ENCODE results near the gene TGFB3.

GRCh38 chr14:75987201-75987970 lies 5.6 kb upstream of the TGFB3 start:
- TF ChIP-seq SMARCA5 (IDR thresholded peaks at IDR 0.05) (no peak), ZNF780A (CRISPR knock-in tag; IDR thresholded peaks at IDR 0.05) (no peak), RAD21 (CRISPR knock-in tag; conservative IDR thresholded peaks at IDR 0.05 in 1 of 2, IDR thresholded peaks at IDR 0.05 in 1 of 2) (no peak), ZNF121 (CRISPR knock-in tag; conservative IDR thresholded peaks at IDR 0.05) (no peak), CLOCK (CRISPR knock-in tag; IDR thresholded peaks at IDR 0.05; ENCODE audit: borderline replicate concordance) (no peak), ZNF77 (CRISPR knock-in tag; IDR thresholded peaks at IDR 0.05) (no peak), CC2D1A (IDR thresholded peaks at IDR 0.05) (no peak), TBL1XR1 (IDR thresholded peaks at IDR 0.05; ENCODE audit: low read length in 2 of 2) (no peak)
- TF ChIP-seq, protein P1, sequence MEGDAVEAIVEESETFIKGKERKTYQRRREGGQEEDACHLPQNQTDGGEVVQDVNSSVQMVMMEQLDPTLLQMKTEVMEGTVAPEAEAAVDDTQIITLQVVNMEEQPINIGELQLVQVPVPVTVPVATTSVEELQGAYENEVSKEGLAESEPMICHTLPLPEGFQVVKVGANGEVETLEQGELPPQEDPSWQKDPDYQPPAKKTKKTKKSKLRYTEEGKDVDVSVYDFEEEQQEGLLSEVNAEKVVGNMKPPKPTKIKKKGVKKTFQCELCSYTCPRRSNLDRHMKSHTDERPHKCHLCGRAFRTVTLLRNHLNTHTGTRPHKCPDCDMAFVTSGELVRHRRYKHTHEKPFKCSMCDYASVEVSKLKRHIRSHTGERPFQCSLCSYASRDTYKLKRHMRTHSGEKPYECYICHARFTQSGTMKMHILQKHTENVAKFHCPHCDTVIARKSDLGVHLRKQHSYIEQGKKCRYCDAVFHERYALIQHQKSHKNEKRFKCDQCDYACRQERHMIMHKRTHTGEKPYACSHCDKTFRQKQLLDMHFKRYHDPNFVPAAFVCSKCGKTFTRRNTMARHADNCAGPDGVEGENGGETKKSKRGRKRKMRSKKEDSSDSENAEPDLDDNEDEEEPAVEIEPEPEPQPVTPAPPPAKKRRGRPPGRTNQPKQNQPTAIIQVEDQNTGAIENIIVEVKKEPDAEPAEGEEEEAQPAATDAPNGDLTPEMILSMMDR (IDR thresholded peaks at IDR 0.05 in 2 of 3, conservative IDR thresholded peaks at IDR 0.05 in 1 of 3; ENCODE audit: insufficient read depth in 2 of 3, low read depth in 1 of 3, low read length in 3 of 3): no peak

All from K562 (cell line).